ENCODE data around the gene ZCRB1. TPM values are rescaled to one million over a fixed set of nuclear protein-coding genes. Genes with fewer than 3 reads are reported as not detected.

Gene ZCRB1
- 25.5 and 31.0 TPM in 2 replicates for total RNA-seq

GRCh38 chr12:42325653-42326474, at the start of gene ZCRB1, which contains the start of gene PPHLN1:
ZCRB1 (minus strand) TSS chr12:42326094; CDS start chr12:42324102, 1,992 bp downstream.
PPHLN1 (plus strand) TSS chr12:42326167; CDS start chr12:42335903, 9,736 bp downstream.

Small RNAs within 50 kb of the gene (small RNA-seq; reads per million reads assigned to genes)
- gene MIR7851 (0.13 reads per million), gene RF00090 (not detected)

Other genes starting within 250 kb of the ZCRB1 start
- gene GXYLT1, start 181.2 kb downstream of the ZCRB1 start, total RNA-seq, result 17.3 and 18.3 TPM in 2 replicates
- gene YAF2, start 87.8 kb downstream of the ZCRB1 start, total RNA-seq, result 13.7 and 19.9 TPM in 2 replicates
- 67.3 and 84.9 TPM in 2 replicates for gene PPHLN1, start 73 bp upstream of the ZCRB1 start, total RNA-seq

Measured in vein endothelial cell (primary cell).